Activated CD4-positive, CD25-positive, alpha-beta regulatory T cell treated with anti-CD3 and anti-CD28 coated beads, Interleukin-2, amount 50 U/mL, for 24 hours (primary cell): Measurements from ENCODE around the gene NT5DC3.

Experiments used
- ATAC-seq, 2 donors: fragments of 150-1000 bp; cut with Tn5 transposase; one replicate each; pipeline ENCODE4 v1.10.0; 2021; ENCODE audit warnings: mild to moderate bottlenecking in 1 of 2, moderate library complexity in 1 of 2

Gene NT5DC3

DNA sequence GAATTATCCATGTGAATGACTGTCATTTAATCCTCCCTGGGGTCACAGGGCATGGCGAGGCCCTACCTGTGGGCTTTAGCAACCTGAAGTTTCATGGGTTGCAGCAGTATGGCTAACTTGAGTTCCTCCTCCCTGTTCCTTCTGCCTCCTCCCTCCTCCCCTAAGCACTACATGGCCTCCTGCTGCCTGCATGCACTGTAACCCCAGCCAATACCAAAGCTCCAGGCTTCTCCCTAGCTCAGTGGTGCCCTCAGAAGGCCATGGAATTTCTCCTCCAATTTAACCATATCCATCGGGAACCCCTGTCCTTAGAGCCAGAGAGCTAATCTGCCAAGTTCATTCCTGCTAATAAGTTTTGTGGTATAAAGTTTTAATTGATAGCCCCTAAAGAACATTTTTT is 95.1 kb downstream of the NT5DC3 start:
- ATAC-seq: no peak

DNA sequence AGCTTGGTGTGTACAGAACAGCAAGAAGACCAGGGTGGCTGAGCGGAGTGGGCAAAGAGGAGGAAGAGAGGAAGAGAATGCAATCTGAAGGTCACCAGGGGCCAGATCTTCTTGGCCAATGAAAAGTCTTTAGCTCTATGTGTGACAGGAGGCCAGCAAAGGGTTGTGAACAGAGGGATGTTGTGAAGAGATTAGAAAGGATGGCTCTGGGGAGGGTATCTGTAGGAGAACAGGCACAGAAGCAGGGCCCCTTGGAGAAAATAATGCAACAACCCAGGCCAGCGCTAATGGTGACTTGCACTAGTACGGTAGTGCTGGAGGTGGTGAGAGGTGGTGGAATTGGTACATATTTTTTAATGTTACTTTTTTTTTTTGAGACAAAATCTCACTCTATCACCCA is 97.2 kb downstream of the NT5DC3 start:
- no peak for ATAC-seq

DNA sequence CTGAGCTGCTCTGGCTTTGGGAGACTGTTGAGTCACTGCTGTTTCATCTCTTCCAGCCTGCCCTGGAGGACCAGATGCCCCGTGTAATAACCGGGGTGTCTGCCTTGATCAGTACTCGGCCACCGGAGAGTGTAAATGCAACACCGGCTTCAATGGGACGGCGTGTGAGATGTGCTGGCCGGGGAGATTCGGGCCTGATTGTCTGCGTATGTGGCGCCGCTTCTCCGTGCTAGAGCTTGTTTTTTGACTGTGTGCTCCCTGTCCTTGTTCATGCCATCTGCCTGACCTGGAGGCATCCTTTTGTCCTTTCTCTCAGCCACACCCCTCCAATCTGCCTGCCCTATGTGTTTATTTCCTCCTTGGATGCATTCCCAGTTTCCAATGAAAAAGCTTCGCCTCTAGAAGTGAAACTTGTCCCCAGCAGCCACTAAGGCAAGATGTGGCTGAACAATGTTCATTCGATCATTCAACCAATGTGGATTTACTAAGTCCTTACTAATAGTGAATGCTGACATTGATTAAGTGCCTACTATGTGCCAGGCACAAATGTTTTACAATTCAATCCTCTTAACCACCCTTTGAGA is 98.6 kb downstream of the NT5DC3 start:
- no peak for ATAC-seq

DNA sequence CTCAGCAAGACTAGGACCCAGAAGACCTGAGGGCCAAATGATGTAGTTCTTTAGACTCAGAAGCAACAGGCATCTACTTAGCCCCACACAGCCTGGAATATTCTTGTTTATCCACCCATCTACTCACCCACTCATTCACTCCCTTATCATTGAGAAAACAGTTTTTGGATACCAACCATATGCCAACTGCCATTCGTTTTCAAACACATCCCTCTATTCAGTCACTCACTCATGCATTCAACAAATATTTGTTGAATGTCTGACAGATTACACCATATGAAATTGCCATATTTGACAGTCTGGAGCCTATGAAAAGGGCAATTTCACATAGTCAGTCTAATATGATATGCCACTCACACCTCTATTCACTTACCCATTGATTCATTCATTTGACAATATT is 103.2 kb downstream of the NT5DC3 start:
- ATAC-seq: no peak

DNA sequence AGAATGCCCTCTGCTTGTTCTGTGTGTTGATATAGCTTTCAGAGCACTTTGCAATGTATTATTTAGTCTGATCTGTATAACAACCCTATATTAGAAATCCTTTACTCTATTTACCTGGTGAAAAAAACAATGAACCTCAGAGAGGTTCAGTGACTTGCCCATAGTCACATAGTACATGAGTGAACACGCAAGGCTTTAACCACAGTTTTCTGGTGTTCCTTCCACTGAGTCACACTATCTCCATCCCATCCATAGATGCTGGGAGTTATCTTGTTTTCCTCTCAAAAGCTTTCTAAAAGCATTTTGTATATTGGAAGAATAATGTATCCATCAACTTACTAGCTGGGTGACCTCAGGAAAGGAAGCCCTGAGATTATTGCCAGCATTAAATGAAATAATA is 104.5 kb downstream of the NT5DC3 start:
- ATAC-seq: no peak

DNA sequence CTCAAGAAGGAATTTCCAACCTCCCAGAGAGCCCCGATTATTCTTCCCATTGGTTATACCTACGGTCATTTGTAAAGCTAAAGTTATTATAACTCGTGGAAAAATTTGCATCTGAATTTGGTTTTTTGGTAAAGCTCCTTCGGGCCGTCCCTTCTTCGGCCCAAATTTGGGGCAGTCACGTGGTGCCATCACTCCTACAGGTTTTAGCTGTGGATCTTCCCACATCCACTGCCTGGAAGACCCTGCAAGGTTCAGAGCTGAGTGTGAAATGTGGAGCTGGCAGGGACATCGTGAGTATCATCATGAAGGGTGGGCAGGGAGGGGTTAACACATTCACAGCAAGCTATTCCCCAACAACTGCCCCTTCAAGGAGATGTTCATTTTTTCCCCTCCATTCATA is 105.7 kb downstream of the NT5DC3 start:
- ATAC-seq: no peak

DNA sequence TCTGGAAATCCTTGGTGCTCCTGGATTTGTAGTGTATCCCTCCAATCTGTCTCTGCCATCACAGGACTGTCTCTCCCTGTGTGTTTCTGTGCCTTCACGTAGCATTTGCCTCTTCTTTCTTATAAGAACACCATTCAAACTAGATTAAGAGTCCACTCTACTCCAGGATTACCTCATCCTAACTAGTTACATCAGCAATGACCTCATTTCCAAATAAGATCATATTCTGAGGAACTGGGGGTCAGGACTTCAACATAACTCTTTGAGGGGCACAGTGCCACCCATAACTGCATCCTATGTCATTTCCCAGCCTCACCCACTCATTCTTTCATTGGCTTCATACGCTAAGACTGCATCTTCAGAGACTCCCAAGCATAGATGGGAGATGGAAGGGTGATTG is 106.2 kb downstream of the NT5DC3 start:
- ATAC-seq: no peak

DNA sequence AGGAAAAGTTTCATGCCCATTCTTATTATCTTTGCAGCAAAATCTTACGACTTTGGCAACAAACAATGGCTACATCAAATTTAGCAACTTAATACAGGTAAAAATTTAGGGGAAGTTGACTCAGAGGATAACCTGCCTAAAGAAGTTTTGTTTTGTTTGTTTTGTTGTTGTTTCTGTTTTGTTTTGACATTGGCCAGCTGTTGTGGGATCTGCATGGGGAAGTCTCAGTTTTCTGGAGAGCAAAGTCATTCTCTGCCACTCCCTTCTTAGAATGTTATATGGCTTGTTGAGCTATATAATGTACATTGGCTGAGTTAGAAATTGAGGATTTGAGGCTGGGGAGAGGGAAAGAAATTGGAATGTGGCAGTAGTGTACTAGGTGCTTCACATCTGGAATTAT is 109.5 kb downstream of the NT5DC3 start:
- no peak for ATAC-seq

DNA sequence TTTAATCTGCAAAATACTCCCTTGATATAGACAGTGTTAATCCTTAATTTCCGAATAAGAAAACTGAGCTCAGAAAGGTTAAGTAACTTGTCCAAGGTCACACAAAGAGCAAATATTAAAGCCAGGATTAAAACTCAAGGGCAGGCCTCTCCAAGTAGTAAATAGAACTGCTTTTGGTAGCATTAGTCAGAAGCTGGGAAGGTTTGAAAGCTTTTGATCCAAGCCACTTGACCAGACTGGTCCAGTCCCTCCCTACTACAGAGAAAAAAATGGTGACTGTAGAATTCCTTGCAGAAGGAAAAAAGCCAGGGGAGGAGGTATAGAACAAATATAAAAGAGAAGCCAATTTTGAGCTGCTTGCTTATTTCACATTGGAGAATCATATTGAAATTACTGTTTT is 111.5 kb downstream of the NT5DC3 start:
- ATAC-seq: no peak

DNA sequence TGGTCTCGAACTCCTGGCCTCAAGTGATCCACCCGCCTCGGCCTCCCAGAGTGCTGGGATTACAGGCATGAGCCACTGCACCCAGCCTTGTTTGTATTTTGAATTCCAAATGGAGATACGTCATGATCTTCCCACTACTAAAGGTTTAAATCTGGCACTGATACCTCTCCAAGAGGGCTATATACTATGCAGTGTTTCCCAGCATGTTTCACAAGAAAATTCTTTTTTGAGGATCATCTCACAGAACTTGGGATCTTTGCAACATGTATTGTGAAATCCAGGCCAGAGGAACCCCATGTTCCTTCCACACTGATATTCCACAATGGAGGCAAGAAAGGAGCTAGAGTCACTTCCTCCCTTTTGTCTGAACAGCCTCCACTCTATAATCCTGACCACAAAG is 112.7 kb downstream of the NT5DC3 start:
- no peak for ATAC-seq

DNA sequence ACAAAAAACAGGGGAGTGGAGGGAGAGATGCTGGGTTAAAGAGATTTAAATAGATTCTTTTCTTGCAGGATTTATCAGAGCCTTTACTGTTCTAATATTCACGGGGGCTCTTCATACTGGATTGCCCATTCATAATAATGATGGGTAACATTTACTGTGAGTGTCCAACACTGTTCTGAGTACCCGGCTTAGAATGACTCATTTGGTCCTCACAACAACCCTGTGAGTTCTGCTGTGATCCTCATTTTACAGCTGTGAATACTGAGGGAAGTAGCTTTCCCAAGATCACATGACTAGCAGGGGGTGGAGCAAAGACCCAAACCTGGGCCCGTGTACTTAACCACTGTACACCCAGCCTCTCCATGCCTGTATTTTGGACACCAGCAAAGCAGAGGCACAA is 113.4 kb downstream of the NT5DC3 start:
- ATAC-seq: no peak

DNA sequence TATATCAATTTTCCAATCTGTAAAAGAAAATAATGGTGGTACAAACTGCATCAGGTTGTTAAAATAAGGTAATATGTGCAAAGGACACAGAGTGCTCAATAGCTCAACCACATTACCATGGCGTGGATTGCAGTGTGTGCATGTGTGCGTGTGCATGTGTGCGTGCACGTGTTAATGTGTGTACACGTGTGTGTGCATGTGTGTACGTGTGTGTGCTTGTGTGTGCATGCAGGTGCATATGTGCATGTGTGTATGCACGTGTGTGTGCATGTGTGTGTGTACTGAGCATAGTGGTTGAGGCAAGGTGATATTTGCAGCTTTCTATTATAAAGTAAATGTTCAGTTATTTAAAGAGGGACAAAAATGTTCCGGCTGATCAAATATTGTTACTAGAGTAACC is 115.6 kb downstream of the NT5DC3 start:
- no peak for ATAC-seq
